ENCODE measurements around the gene TTC33.

Gene TTC33

DNA sequence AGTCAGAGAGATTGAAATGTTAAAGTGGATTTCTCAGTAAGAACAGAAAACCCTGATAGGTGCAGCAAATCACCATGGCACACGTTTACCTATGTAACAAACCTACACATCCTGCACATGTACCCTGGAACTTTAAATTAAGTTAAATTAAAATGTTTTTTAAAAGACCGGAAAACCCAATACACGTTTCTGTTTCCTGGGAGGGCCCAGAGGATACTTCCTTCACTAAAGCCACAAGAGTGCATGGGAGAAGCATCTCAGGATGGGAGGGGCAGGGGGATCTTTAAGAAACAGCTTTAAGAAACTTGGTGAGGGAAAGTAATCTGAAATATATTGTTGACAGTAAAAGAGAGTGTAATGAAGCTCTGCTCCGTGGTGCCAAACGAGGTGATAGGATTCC, 240.8 kb downstream of the TTC33 start:
- DNase-seq (ENCODE audit: low spot score): no peak

GRCh38 chr5:40511801-40512200, 244.0 kb downstream of the TTC33 start:
- DNase-seq (ENCODE audit: low spot score): no peak

DNA sequence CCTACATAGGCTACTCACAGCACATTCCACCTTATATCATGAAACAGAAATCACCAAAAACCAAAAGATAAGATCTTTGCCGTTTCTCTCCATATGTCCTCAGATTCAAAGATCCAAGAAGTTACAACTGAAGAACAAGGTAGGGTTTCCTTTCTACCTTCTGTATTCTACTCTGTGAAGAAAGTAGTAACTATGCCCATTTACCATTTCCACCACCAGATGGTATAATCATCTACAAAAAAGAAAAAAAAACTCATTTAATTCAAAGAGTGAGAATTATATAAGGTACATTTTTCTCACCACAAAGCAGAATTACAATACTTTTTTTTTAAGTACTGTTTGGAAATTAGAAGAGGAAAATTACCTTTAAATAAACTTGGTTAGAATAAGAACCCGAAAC, 248.7 kb downstream of the TTC33 start:
- no peak for DNase-seq (ENCODE audit: low spot score)

DNA sequence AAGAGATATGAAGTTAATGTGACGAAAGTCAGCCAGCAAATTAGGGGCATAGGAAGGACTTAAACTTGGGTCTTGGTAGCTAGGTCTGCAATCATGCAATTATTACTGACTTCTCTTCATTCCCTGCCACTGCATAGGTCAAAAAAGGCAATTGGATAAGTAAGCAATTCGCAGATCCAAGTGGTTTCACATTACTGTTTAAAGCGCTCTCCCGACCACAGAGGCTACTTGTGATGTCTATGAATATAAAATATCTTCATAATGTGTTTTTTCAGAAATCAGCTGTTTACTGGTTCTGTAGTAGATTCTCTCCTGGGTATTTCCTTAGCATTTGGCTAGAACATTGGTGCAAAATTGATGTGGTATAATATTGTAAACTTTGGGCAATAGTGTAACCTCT, 250.7 kb downstream of the TTC33 start:
- no peak for DNase-seq (ENCODE audit: low spot score)

GRCh38 chr5:40503439-40503838, 252.3 kb downstream of the TTC33 start:
- no peak for DNase-seq (ENCODE audit: low spot score)

- DNase-seq (ENCODE audit: low spot score): no peak
Measured at GRCh38 chr5:40502736-40503135, 253.0 kb downstream of the TTC33 start.

DNA sequence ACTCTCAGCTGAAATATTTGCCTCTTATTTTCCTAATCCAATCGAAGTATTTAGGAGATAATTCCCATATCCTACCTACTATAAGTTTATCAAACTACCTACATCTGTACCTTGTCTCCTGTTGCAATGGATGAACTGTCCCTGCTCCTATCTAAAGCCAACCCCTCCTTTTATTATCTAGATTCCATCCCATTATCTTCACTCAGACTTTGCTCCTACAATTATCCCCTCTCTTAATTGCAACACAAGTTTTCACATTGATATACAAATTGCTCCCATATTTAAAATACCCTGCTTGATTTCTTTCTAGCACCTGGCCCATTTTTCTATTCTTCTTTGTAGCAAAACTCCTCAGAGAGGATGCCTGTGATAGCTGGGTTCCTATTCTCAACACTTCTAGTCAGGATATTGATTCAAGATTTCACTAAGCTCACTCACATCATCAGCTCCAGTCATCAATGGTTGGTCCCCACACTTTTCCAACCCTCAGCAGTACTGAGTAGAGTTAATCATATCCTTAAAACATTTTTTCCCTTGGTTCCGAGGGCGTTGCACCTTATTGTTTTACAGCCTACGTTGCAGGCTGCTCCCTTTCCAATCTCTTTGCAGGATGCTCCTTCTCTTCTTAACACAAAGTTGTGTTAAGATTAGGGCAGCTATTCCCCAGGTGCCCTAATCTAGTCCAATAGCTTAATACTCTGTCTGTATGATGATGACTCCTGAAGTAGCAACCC, 253.9 kb downstream of the TTC33 start:
- DNase-seq (ENCODE audit: low spot score): no peak

GRCh38 chr5:40499518-40500273, 256.1 kb downstream of the TTC33 start:
- DNase-seq (ENCODE audit: low spot score): no peak

- no peak for DNase-seq (ENCODE audit: low spot score)
Measured at GRCh38 chr5:40499007-40499406, 256.8 kb downstream of the TTC33 start.

- DNase-seq (ENCODE audit: low spot score): no peak
Measured at GRCh38 chr5:40497573-40497972, 258.2 kb downstream of the TTC33 start.

- DNase-seq (ENCODE audit: low spot score): no peak
Measured at GRCh38 chr5:40495237-40495635, 260.5 kb downstream of the TTC33 start.

DNA sequence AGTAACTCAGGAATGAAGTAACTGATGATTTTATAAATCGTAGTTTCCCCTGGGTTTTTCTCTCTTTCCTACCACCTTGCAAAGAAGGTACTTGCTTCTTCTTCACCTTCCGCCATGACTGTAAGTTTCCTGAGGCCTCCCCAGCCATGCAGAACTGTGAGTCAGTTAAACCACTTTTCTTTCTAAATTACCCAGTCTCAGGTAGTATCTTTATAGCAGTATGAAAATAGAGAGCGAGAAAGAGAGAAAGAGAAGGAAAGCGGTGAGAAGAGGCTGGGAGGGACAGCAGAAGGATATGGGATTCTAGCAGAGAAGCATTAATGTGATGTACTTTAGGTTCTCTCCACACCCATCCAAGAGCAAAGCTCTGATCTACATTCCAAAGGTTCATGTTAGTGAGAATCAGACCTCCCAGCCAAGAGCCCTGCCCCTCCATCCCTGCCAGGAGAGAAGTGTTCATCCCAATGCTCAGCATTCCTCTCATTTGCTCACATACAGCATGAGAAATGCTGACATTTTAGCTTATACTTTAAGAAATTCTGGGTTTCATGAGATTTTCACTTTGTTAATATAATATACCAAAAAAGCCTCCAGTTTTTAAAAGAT, 261.0 kb downstream of the TTC33 start:
- DNase-seq (ENCODE audit: low spot score): no peak

DNA sequence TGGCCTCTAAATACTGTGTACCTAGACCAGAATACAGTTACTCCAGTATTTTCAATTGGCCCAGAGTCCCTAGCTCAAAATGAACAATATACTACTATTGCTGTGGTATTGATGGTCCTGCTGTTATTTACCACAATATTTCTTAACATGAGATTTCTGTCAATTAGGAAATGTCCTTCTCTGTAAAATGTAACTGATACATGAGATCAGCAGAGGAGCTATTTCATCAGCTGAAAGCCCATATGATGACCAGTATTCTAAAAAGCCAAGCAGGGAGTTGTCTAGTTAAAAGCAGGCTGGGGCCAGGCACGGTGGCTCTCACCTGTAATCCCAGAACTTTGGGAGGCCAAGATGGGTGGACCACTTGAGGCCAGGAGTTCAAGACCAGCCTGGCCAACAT, 263.7 kb downstream of the TTC33 start:
- DNase-seq (ENCODE audit: low spot score): no peak

DNA sequence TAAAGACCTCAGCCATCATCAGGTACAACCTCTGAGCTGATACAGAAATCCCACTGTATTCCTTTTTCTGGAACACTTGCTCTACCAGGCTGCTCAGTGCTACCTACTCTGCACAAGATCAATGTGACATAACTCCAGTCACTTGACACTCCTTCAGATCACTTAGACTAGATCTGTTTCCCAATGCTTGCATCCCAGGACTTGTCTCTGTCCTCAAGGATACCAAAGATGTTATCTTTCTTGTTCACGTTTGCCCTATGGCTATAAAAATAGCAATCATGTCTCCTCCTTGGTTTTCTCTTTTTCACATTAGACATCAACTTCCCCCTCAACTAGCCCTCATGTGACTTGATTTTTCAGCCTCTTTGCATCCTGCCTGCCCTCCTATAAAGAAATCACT, 264.1 kb downstream of the TTC33 start:
- DNase-seq (ENCODE audit: low spot score): no peak

DNA sequence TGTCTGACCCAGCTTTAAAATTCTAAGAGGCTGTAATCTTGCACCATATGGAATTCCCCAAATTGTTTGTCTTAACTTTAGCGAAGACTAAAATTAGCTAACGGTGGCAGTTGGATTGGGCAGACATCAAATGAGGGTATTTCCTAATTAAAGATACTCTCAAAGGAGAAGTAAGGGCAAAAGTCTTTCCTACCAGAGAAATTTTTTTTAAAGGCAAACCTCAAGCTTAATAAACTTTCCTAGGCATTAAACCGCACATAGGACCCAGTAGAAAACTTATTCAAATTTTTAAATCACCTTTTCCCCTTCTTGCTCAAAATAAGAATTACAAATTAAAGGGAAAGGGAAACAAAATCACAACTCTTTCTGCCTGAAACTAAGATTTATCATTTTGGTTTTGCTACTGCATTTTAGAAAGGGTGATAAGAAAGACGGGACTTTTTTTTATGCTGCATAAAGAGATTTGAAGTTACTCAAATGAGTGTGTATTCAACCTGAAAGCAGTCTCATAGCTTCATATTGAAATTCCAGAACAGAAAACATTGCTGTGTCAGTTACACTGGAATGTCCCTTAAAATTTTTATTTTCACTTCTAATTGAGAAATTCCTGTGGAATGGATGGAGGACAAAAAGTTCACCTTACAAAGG, 265.2 kb downstream of the TTC33 start:
- no peak for DNase-seq (ENCODE audit: low spot score)

GRCh38 chr5:40489421-40489820, 266.3 kb downstream of the TTC33 start:
- no peak for DNase-seq (ENCODE audit: low spot score)

- DNase-seq (ENCODE audit: low spot score): no peak
Measured at GRCh38 chr5:40486437-40487275, 269.1 kb downstream of the TTC33 start.

- DNase-seq (ENCODE audit: low spot score): no peak
Measured at GRCh38 chr5:40485021-40485998, 270.5 kb downstream of the TTC33 start.

DNA sequence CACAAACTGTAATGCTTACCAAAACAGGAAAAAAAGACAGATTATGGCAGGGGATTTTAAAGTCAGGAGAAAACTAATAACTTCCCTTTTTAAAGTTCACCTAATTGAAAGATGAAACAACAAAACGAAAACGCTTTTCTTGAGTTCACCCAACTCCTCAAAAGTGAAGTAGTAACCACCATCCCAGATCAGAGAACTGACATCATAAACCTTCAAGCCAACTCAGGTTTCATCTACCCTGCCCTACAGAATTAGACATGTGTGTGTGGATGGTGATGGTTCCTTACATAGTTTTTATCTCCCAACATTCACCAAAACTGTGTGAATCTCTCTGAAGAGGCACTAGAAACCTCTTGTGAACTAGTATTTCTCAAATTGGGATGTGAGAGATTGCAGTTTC, 271.3 kb downstream of the TTC33 start:
- DNase-seq (ENCODE audit: low spot score): no peak

DNA sequence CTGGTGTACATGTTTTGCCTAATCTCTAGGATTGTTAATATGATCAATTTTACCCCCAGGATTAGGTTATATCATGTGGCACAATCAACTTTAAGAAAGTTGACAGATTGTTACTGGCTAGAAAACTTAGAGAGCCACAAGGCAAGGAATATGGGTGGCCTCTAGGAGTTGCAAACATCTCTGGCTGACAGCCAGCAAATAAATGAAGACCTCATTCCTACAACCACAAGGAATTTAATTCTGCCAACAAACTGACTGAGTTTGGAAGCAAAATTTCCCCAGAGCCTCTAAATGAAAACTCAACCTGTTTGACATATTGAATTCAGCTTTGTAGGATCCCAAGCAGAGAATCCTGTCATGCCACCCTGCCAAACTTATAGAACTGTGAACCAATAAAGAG, 272.4 kb downstream of the TTC33 start:
- no peak for DNase-seq (ENCODE audit: low spot score)

- no peak for DNase-seq (ENCODE audit: low spot score)
Measured at GRCh38 chr5:40481241-40481640, 274.5 kb downstream of the TTC33 start.
